Panc1 (cell line): ENCODE data around the gene SIK3.

Experiments used
- POLR2AphosphoS5 ChIP-seq: IDR thresholded peaks from 2 replicates; pipeline ENCODE4 v1.6.1; 2012; ENCODE audit warnings: mild to moderate bottlenecking, low read depth, low read length, moderate library complexity
- SIN3A ChIP-seq: IDR thresholded peaks from 2 replicates; pipeline ENCODE4 v1.6.1; 2012; ENCODE audit warnings: low read depth, mild to moderate bottlenecking, low read length, moderate library complexity, borderline replicate concordance; ENCODE audit not compliant: insufficient read depth
- TF ChIP-seq, protein P1 (sequence below): fragments of 450-650 bp; IDR thresholded peaks from 2 replicates; pipeline ENCODE4 v1.5.1; 2017; ENCODE audit warnings: mild to moderate bottlenecking

DNA sequence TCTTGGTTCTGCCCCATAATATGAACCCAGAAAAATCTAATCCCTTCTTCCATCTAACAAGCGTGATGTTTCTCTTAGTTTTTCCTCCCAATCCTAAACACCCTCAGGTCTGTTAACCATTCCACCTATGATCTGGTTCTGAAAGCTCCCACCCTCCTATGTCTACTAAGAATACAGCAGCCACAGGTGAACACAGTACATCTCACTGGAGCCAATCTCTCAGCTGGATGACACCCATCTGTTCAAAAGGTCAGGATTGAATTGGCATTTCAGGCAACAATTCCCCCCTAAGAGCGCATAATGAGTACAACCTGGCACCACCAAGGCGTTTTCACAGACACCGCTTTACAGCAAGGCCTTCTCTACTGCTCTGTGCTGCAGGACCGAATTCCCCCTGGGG lies 241.8 kb downstream of the SIK3 start:
- TF ChIP-seq SIN3A: no peak
- TF ChIP-seq POLR2AphosphoS5: no peak
- TF ChIP-seq, protein P1, sequence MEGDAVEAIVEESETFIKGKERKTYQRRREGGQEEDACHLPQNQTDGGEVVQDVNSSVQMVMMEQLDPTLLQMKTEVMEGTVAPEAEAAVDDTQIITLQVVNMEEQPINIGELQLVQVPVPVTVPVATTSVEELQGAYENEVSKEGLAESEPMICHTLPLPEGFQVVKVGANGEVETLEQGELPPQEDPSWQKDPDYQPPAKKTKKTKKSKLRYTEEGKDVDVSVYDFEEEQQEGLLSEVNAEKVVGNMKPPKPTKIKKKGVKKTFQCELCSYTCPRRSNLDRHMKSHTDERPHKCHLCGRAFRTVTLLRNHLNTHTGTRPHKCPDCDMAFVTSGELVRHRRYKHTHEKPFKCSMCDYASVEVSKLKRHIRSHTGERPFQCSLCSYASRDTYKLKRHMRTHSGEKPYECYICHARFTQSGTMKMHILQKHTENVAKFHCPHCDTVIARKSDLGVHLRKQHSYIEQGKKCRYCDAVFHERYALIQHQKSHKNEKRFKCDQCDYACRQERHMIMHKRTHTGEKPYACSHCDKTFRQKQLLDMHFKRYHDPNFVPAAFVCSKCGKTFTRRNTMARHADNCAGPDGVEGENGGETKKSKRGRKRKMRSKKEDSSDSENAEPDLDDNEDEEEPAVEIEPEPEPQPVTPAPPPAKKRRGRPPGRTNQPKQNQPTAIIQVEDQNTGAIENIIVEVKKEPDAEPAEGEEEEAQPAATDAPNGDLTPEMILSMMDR: no peak
